Loucy (cell line): ENCODE data around the gene DCDC2.
A peak's percentile ranks its signal among the peaks of the same experiment; 100 is the strongest.

Experiments used
- H2AFZ ChIP-seq: fragments of 200-600 bp; sonication (generic); 2 replicates; pipeline ENCODE4 v1.6.0; 2016; ENCODE audit warnings: antibody characterized with exemption, mild to moderate bottlenecking, low read length, moderate library complexity
- H3F3A ChIP-seq: fragments of 200-600 bp; 2 replicates; pipeline ENCODE4 v1.6.0; 2016; ENCODE audit warnings: antibody characterized with exemption, low read depth, mild to moderate bottlenecking
- H3K27me3 ChIP-seq: fragments of 200-600 bp; sonication (generic); 2 replicates; pipeline ENCODE4 v1.6.1; 2014; ENCODE audit warnings: low read length, mild to moderate bottlenecking; ENCODE audit not compliant: insufficient read depth, poor library complexity, severe bottlenecking
- H3K36me3 ChIP-seq: fragments of 200-600 bp; sonication (generic); 2 replicates; pipeline ENCODE4 v1.6.1; 2016; ENCODE audit warnings: low read length; ENCODE audit not compliant: insufficient read depth
- H3K4me1 ChIP-seq: fragments of 200-600 bp; sonication (generic); 2 replicates; pipeline ENCODE4 v1.5.1; 2014; ENCODE audit warnings: low read length, mild to moderate bottlenecking; ENCODE audit not compliant: insufficient read depth, poor library complexity, severe bottlenecking
- H3K4me2 ChIP-seq: fragments of 200-600 bp; sonication (generic); 2 replicates; pipeline ENCODE4 v1.6.0; 2014; ENCODE audit warnings: antibody characterized with exemption, low read length, low read depth, mild to moderate bottlenecking; ENCODE audit not compliant: poor library complexity, severe bottlenecking
- H3K4me3 ChIP-seq: fragments of 200-600 bp; sonication (generic); 2 replicates; pipeline ENCODE4 v1.5.1; 2014; ENCODE audit warnings: low read length, mild to moderate bottlenecking, mixed read lengths; ENCODE audit not compliant: poor library complexity, severe bottlenecking
- H3K79me2 ChIP-seq: fragments of 200-600 bp; sonication (generic); 2 replicates; pipeline ENCODE4 v1.6.1; 2014; ENCODE audit warnings: low read length; ENCODE audit not compliant: insufficient read depth
- H3K9ac ChIP-seq: fragments of 200-600 bp; sonication (generic); 2 replicates; pipeline ENCODE4 v1.6.0; 2014; ENCODE audit warnings: mild to moderate bottlenecking, low read depth, low read length, moderate library complexity; ENCODE audit not compliant: poor library complexity, severe bottlenecking
- H3K9me2 ChIP-seq: fragments of 200-600 bp; sonication (generic); replicated peaks from 2 replicates; pipeline ENCODE4 v1.6.1; 2016; ENCODE audit warnings: low read depth, low read length, mixed read lengths
- H3K9me3 ChIP-seq: fragments of 200-600 bp; sonication (generic); 2 replicates; pipeline ENCODE4 v1.6.1; 2014; ENCODE audit warnings: mild to moderate bottlenecking, antibody characterized with exemption, low read length, low read depth; ENCODE audit not compliant: insufficient read depth
- H4K20me1 ChIP-seq: fragments of 200-600 bp; sonication (generic); 2 replicates; pipeline ENCODE4 v1.6.0; 2014; ENCODE audit warnings: antibody characterized with exemption, low read length, mild to moderate bottlenecking; ENCODE audit not compliant: insufficient read depth, poor library complexity, severe bottlenecking
- EZH2phosphoT487 ChIP-seq: fragments of 200-600 bp; IDR thresholded peaks from 2 replicates; pipeline ENCODE4 v1.6.1; 2018; ENCODE audit warnings: antibody characterized with exemption, mild to moderate bottlenecking, moderate library complexity, borderline replicate concordance
- TF ChIP-seq, protein P1 (sequence below): fragments of 200-600 bp; sonication (generic); conservative IDR thresholded peaks from 2 replicates; pipeline ENCODE4 v1.5.1; 2014; ENCODE audit warnings: mild to moderate bottlenecking, antibody characterized with exemption, low read length

The DCDC2 gene

DNA sequence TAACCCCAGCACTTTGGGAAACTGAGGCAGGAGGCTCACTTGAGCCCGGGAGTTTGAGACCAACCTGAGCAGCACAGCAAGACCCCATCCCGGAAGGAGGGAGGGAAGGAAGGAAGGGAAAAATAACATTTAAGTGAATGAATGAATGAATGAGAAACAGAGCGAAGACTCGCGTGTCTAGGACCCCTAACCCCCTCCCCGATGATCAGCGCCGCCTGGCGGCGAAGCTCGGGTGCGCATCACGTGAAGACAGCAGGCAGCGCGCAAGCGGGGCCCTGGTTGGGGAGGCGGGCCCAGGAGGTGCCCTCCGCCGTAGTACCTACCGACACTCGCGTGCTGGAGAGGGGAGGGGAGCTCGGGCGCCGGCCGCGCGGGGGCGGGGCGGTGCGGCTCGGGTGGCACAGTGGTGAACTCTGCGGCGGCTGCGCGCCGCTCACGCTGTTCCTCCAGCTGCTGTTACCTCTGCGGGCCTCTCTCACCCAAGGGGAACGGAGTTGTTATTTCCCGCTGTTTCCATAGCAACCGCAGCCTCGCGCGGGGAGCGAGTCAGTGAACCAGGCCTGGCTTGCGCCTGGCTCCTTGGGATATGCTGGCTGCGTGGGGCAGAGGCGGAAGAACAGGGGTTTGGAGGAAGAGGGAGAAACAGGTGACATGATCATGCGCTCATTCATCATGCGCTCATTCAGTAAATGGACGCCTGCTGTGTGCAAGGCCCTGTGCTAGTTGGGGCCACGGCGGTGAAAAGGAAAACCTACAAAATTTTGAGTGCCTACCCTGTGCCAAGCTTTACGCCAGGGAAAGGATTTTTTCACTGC, 2.0 kb upstream of the DCDC2 start:
- Histone ChIP-seq H3K4me3 (peak overlapping the region; percentile 58), H3K9me3 (no peaks in the 10 kb centered on the region), H3F3A (no peaks in the 10 kb centered on the region), H3K9me2 (no peaks in the 10 kb centered on the region), H3K79me2 (no peaks in the 10 kb centered on the region), H3K9ac (no peak overlapping the region), H2AFZ (peak overlapping the region; percentile 76), H3K36me3 (no peaks in the 10 kb centered on the region), H3K4me1 (no peaks in the 10 kb centered on the region), H4K20me1 (no peaks in the 10 kb centered on the region), H3K27me3 (peaks cover 4% of the 10 kb centered on the region), H3K4me2 (peak overlapping the region; percentile 50)
- TF ChIP-seq, protein P1, sequence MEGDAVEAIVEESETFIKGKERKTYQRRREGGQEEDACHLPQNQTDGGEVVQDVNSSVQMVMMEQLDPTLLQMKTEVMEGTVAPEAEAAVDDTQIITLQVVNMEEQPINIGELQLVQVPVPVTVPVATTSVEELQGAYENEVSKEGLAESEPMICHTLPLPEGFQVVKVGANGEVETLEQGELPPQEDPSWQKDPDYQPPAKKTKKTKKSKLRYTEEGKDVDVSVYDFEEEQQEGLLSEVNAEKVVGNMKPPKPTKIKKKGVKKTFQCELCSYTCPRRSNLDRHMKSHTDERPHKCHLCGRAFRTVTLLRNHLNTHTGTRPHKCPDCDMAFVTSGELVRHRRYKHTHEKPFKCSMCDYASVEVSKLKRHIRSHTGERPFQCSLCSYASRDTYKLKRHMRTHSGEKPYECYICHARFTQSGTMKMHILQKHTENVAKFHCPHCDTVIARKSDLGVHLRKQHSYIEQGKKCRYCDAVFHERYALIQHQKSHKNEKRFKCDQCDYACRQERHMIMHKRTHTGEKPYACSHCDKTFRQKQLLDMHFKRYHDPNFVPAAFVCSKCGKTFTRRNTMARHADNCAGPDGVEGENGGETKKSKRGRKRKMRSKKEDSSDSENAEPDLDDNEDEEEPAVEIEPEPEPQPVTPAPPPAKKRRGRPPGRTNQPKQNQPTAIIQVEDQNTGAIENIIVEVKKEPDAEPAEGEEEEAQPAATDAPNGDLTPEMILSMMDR, result peak; percentile 78
- no peak for TF ChIP-seq EZH2phosphoT487

DNA sequence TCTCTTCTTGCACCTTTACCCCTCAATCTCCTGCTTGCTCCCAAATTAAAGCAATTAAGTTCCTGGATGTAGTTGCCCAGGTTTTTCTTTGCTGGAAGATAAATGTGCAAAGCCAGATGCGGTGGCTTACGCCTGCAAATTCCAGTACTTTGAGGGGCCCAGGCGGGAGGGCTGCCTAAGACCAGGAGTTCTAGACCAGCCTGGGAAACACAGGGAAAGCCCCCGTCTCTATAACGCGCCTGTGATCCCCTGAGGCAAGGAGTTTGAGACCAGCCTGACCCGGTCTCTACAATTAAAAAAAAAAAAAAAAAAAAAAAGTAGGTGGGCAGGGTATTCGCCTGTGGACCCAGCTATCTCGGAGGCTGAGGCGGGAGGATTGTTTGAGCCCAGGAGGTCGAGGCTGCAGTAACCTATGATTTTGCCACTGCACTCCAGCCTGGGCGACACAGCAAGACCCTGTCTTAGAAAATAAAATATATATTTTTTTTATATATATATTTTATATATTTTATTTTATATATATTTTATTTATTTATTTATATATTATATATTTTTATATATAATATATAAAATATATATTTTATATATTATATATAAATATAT, 461 bp upstream of the DCDC2 start:
- Histone ChIP-seq H3K4me3 (no peak overlapping the region), H3K4me1 (no peaks in the 10 kb centered on the region), H3K9me3 (no peaks in the 10 kb centered on the region), H3K79me2 (no peaks in the 10 kb centered on the region), H3F3A (no peaks in the 10 kb centered on the region), H4K20me1 (no peaks in the 10 kb centered on the region), H2AFZ (no peak overlapping the region), H3K36me3 (no peaks in the 10 kb centered on the region), H3K9ac (no peak overlapping the region), H3K9me2 (no peaks in the 10 kb centered on the region), H3K27me3 (peaks cover 4% of the 10 kb centered on the region), H3K4me2 (no peak overlapping the region)
- TF ChIP-seq EZH2phosphoT487, result no peak
- TF ChIP-seq, protein P1, result no peak

DNA sequence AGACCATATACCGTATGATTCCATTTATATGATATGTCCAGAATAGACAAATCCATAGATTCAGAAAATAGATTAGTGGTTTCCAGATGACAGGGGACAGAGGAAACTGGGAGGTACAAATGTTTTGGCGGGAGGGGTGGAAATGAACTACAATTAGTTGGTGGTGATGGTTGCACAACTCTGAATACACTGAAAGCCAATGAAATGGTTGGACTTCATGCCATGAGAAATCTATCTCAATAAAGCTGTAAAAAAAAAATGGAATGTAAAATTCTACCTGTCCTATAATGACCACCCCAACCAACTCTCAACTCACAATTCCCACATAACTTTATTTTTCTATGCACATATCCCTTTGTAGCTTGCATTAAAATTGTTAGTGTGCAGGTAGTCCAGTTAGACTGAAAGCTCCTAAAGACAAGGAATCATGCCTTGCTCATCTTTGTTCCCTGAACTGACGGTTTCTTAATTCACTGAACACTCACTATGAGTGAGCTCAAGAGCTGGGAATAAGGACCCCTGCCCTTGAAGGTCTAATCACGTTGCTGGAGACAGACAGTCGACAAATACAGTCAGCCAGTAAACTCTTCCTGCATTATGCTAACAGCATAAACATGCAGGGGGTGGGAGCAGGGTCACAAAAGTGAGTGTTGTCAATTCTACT, 1.4 kb downstream of the DCDC2 start:
- no peak overlapping the region for H3K4me2 ChIP-seq
- H3F3A ChIP-seq, result no peaks in the 10 kb centered on the region
- H3K4me1 ChIP-seq, result no peaks in the 10 kb centered on the region
- no peaks in the 10 kb centered on the region for H3K9me2 ChIP-seq
- H3K9me3 ChIP-seq, result no peaks in the 10 kb centered on the region
- H3K36me3 ChIP-seq, result no peaks in the 10 kb centered on the region
- H3K27me3 ChIP-seq, result peaks cover 4% of the 10 kb centered on the region
- H3K79me2 ChIP-seq, result no peaks in the 10 kb centered on the region
- TF ChIP-seq, protein P1, result no peak
- no peak overlapping the region for H3K9ac ChIP-seq
- H4K20me1 ChIP-seq, result no peaks in the 10 kb centered on the region
- no peak overlapping the region for H3K4me3 ChIP-seq
- H2AFZ ChIP-seq, result no peak overlapping the region
